DOHH2 (cell line): Measurements from ENCODE around the gene CCR6.

Source experiments
- CTCF ChIP-seq: fragments of 200-600 bp; sonication (generic); IDR thresholded peaks from one replicate; pipeline ENCODE4 v1.5.1; 2014; ENCODE audit warnings: antibody characterized with exemption, mild to moderate bottlenecking, low read depth, low read length; ENCODE audit not compliant: poor library complexity, severe bottlenecking
- EZH2phosphoT487 ChIP-seq: fragments of 200-600 bp; sonication (generic); IDR thresholded peaks from 2 replicates; pipeline ENCODE4 v1.6.1; 2017; ENCODE audit warnings: borderline replicate concordance, mild to moderate bottlenecking, antibody characterized with exemption, low read length, moderate library complexity, mixed read lengths

GRCh38 chr6:167137081-167137480 is 14.2 kb downstream of the CCR6 start:
- TF ChIP-seq CTCF (no peak), EZH2phosphoT487 (no peak)
